Neural progenitor cell (in vitro differentiated cells): ENCODE measurements around the gene POC1A. TPM values are rescaled to one million over a fixed set of nuclear protein-coding genes. Genes with fewer than 3 reads are reported as not detected.

ENCODE experiments used
- DNase-seq: peaks from one replicate; pipeline ENCODE4 v3.0.0-alpha.2; 2016; ENCODE audit warnings: low spot score
- H2AFZ ChIP-seq: fragments of 200-600 bp; sonication (generic); replicated peaks from 2 replicates; pipeline ENCODE4 v1.6.1; 2016; ENCODE audit warnings: antibody characterized with exemption
- H3F3A ChIP-seq: fragments of 200-600 bp; sonication (generic); 2 replicates; pipeline ENCODE4 v1.6.1; 2016; ENCODE audit warnings: antibody characterized with exemption, low read depth
- H3K27ac ChIP-seq: fragments of 200-600 bp; sonication (generic); 2 replicates; pipeline ENCODE4 v1.5.1; 2016; ENCODE audit warnings: mild to moderate bottlenecking
- H3K27me3 ChIP-seq: fragments of 200-600 bp; sonication (generic); 2 replicates; pipeline ENCODE4 v1.6.1; 2016; ENCODE audit warnings: mild to moderate bottlenecking, moderate library complexity
- H3K36me3 ChIP-seq: fragments of 200-600 bp; sonication (generic); 2 replicates; pipeline ENCODE4 v1.5.1; 2016
- H3K4me1 ChIP-seq: fragments of 200-600 bp; sonication (generic); 2 replicates; pipeline ENCODE4 v1.6.1; 2016; ENCODE audit warnings: mixed run types
- H3K4me2 ChIP-seq: fragments of 200-600 bp; sonication (generic); 2 replicates; pipeline ENCODE4 v1.6.1; 2016
- H3K4me3 ChIP-seq: fragments of 200-600 bp; sonication (generic); 2 replicates; pipeline ENCODE4 v1.5.1; 2016
- H3K79me2 ChIP-seq: fragments of 200-600 bp; sonication (generic); 2 replicates; pipeline ENCODE4 v1.6.1; 2016; ENCODE audit warnings: low read depth
- H3K9ac ChIP-seq: fragments of 200-600 bp; sonication (generic); 2 replicates; pipeline ENCODE4 v1.6.1; 2016
- H3K9me3 ChIP-seq: fragments of 200-600 bp; sonication (generic); 2 replicates; pipeline ENCODE4 v1.5.1; 2016; ENCODE audit warnings: low read depth
- H4K20me1 ChIP-seq: fragments of 200-600 bp; sonication (generic); 2 replicates; pipeline ENCODE4 v1.6.1; 2016; ENCODE audit warnings: low read depth
- H3K27ac Mint-ChIP-seq: 3 replicates; pipeline ENCODE4 v1.8.0; 2021; ENCODE audit warnings: mixed read lengths
- H3K27me3 Mint-ChIP-seq: 2 replicates; pipeline ENCODE4 v1.8.0; 2022; ENCODE audit warnings: low read depth, mild to moderate bottlenecking, inconsistent platforms, moderate library complexity, mixed read lengths; ENCODE audit not compliant: insufficient read depth
- H3K36me3 Mint-ChIP-seq: 3 replicates; pipeline ENCODE4 v1.8.0; 2021; ENCODE audit warnings: mixed read lengths
- H3K4me1 Mint-ChIP-seq: 3 replicates; pipeline ENCODE4 v1.8.0; 2021; ENCODE audit warnings: mixed read lengths
- H3K4me3 Mint-ChIP-seq: 3 replicates; pipeline ENCODE4 v1.8.0; 2021; ENCODE audit warnings: mild to moderate bottlenecking, moderate library complexity, mixed read lengths
- H3K9me3 Mint-ChIP-seq: 3 replicates; pipeline ENCODE4 v1.8.0; 2020; ENCODE audit warnings: mixed read lengths
- EZH2 ChIP-seq: fragments of 200-600 bp; sonication (generic); IDR thresholded peaks from 2 replicates; pipeline ENCODE4 v1.6.1; 2017; ENCODE audit warnings: antibody characterized with exemption, mild to moderate bottlenecking, moderate library complexity
- EZH2phosphoT487 ChIP-seq: fragments of 200-600 bp; sonication (generic); IDR thresholded peaks from 2 replicates; pipeline ENCODE4 v1.6.1; 2017; ENCODE audit warnings: antibody characterized with exemption
- total RNA-seq: library from RNA; depleted of rRNA; stranded (reverse); fragments of >200 nt; gene quantifications from 2 replicates; pipeline ENCODE4 v1.2.3, GENCODE V29; 2015; ENCODE audit warnings: low replicate concordance
- TF ChIP-seq, protein P1 (sequence below): fragments of 200-600 bp; sonication (generic); IDR thresholded peaks from 2 replicates; pipeline ENCODE4 v1.5.1; 2017; ENCODE audit warnings: antibody characterized with exemption, mild to moderate bottlenecking

The POC1A gene
- total RNA-seq: 10.3 and 18.7 TPM in 2 replicates

- Histone ChIP-seq H3K4me3 (peak within 1 kb of the TSS; percentile 80), H3K4me1 (peaks cover 8% of the 10 kb centered on the region), H3K27ac (no peak within 1 kb of the TSS), H3K9me3 (no peaks in the 10 kb centered on the region), H3K36me3 (no peaks in the 10 kb centered on the region), H3K79me2 (peaks cover 31% of the 10 kb centered on the region), H3K4me2 (peak within 1 kb of the TSS; percentile 91), H2AFZ (peak within 1 kb of the TSS; percentile 97), H3K9ac (peak within 1 kb of the TSS; percentile 58), H3F3A (peaks cover 17% of the 10 kb centered on the region), H4K20me1 (peaks cover 4% of the 10 kb centered on the region), H3K27me3 (no peaks in the 10 kb centered on the region)
- Mint-ChIP-seq H3K4me1 (peaks cover 17% of the 10 kb centered on the region), H3K27ac (peak within 1 kb of the TSS; percentile 93), H3K9me3 (no peaks in the 10 kb centered on the region), H3K4me3 (peak within 1 kb of the TSS; percentile 96), H3K27me3 (no peaks in the 10 kb centered on the region), H3K36me3 (peaks cover 2% of the 10 kb centered on the region)
- DNase-seq: peak; percentile 97
- TF ChIP-seq, protein P1, sequence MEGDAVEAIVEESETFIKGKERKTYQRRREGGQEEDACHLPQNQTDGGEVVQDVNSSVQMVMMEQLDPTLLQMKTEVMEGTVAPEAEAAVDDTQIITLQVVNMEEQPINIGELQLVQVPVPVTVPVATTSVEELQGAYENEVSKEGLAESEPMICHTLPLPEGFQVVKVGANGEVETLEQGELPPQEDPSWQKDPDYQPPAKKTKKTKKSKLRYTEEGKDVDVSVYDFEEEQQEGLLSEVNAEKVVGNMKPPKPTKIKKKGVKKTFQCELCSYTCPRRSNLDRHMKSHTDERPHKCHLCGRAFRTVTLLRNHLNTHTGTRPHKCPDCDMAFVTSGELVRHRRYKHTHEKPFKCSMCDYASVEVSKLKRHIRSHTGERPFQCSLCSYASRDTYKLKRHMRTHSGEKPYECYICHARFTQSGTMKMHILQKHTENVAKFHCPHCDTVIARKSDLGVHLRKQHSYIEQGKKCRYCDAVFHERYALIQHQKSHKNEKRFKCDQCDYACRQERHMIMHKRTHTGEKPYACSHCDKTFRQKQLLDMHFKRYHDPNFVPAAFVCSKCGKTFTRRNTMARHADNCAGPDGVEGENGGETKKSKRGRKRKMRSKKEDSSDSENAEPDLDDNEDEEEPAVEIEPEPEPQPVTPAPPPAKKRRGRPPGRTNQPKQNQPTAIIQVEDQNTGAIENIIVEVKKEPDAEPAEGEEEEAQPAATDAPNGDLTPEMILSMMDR: peak; percentile 6
- TF ChIP-seq EZH2phosphoT487 (no peak), EZH2 (no peak)
These were observed at the start of gene POC1A for GRCh38 chr3:52154135-52155094. TSS of gene POC1A (minus strand) at chr3:52154423. CDS start at chr3:52154372, 51 bp downstream.

DNA sequence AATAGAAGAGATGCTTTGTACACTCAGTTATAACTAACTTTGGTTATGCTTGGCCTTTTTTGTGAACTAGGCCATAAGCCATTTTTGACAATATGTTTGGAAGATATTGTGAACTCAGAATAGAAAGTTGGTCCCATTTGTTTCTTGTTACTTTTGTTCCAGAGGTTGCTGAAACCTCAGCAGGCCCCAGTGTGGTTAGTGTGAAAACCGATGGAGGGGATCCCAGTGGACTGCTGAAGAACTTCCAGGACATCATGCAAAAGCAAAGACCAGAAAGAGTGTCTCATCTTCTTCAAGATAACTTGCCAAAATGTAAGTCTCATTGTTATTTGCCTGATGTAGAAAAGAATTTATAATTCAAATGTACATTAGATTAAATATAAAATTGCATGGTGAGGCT lies 49.5 kb upstream of the POC1A start:
- H3K4me3 Mint-ChIP-seq: no peak overlapping the region
- H3K9me3 Mint-ChIP-seq: no peaks in the 10 kb centered on the region
- TF ChIP-seq, protein P1: no peak
- TF ChIP-seq EZH2phosphoT487: no peak
- H3K36me3 Mint-ChIP-seq: peaks cover 45% of the 10 kb centered on the region
- Histone ChIP-seq H3K9me3 (no peaks in the 10 kb centered on the region), H3K9ac (no peak overlapping the region), H3K27ac (no peak overlapping the region), H3K4me1 (peaks cover 4% of the 10 kb centered on the region), H4K20me1 (peaks cover 11% of the 10 kb centered on the region), H3K27me3 (no peaks in the 10 kb centered on the region), H3K4me3 (no peak overlapping the region), H3K79me2 (peaks cover 21% of the 10 kb centered on the region), H3K36me3 (peaks cover 30% of the 10 kb centered on the region), H3F3A (no peaks in the 10 kb centered on the region), H3K4me2 (no peak overlapping the region), H2AFZ (no peak overlapping the region)
- no peak overlapping the region for H3K27ac Mint-ChIP-seq
- DNase-seq: no peak
- H3K27me3 Mint-ChIP-seq: no peaks in the 10 kb centered on the region
- peaks cover 7% of the 10 kb centered on the region for H3K4me1 Mint-ChIP-seq

DNA sequence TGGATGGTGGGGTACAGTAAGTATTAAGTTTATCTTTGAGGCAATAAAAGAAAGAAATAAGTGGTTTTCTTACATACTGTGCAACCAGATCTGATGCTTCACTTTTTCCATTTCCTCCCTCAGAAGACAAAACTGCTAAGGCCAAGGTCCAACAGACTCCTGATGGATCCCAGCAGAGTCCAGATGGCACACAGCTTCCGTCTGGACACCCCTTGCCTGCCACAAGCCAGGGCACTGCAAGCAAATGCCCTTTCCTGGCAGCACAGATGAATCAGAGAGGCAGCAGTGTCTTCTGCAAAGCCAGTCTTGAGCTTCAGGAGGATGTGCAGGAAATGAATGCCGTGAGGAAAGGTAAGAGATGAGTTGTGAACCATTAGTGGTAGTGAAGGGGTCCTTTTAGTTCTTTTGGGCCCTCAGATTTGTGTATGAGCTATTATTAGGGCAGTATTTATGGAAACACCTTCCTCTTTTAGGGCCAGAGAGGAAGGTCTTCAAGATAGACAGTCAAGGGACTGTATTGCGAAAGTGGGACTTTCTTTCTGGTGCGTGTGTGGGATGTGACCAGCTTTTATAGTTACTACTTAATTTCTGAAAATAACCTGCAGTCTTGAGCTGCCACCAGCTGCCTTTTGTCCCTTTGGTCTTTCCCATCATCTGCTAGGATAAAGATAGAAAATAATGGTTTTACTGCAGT lies 48.3 kb upstream of the POC1A start:
- no peak overlapping the region for H3K4me2 ChIP-seq
- no peak for DNase-seq
- H3K79me2 ChIP-seq: peaks cover 28% of the 10 kb centered on the region
- H3K27ac ChIP-seq: no peak overlapping the region
- peaks cover 6% of the 10 kb centered on the region for H3K4me1 ChIP-seq
- peaks cover 12% of the 10 kb centered on the region for H4K20me1 ChIP-seq
- no peak overlapping the region for H3K9ac ChIP-seq
- Mint-ChIP-seq H3K4me3 (no peak overlapping the region), H3K27me3 (no peaks in the 10 kb centered on the region), H3K27ac (no peak overlapping the region), H3K4me1 (peaks cover 14% of the 10 kb centered on the region), H3K36me3 (peaks cover 36% of the 10 kb centered on the region), H3K9me3 (no peaks in the 10 kb centered on the region)
- H3F3A ChIP-seq: no peaks in the 10 kb centered on the region
- H3K9me3 ChIP-seq: no peaks in the 10 kb centered on the region
- peaks cover 21% of the 10 kb centered on the region for H3K36me3 ChIP-seq
- H3K27me3 ChIP-seq: no peaks in the 10 kb centered on the region
- H2AFZ ChIP-seq: no peak overlapping the region
- TF ChIP-seq EZH2phosphoT487: no peak
- no peak for TF ChIP-seq EZH2
- TF ChIP-seq, protein P1: no peak
- H3K4me3 ChIP-seq: no peak overlapping the region
